Measurements from ENCODE around the gene SIAH2. TPM values are rescaled to one million over a fixed set of nuclear protein-coding genes. Genes with fewer than 3 reads are reported as not detected.

The SIAH2 gene
- total and polyA plus RNA-seq, 9 of the 15 experiments (the other 6 are each of a cell fraction or from before 2014, with no cell fraction given): 4.8 to 39.0 (median 29.9) TPM

DNA sequence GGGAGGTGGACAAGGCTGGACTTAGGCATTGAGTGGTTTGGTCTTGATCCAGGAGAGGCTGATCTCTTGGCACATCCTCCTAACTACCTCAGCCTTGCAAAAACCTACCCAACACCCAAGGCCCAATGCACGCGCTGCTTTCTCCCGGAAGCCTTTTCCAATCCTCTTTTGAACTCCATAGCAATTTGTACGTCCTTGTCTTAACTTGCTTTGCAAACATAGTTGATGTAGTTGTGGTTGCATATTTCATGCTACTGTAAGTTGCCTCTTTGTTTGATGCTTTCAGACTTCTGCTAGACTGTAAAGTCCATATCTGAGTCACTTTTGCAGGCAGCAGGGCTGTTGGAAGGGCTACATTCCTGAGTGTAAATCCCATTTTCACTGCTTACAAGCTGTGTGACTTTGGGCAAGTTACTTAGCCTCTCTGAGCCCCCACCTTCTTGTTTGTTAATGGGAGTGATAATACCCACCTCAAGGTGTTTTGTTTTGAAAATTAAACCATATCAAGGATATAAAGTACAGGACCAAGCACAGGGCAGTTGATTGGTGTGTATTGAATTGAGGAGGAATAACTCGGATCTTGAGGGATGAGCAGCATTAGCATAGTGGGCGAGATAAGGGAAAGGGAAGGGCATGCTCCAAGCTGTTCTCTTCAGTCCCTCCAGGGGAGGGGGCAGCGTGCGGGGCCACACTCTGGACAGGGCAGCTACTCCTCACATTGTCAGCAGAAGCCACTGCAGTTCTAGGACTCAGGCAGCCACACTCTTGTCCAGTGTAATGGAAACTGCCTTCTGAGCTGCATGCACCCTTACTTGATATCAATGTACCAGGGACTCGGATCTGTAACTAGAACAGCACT lies 28.8 kb downstream of the SIAH2 start (continued):
- TF ChIP-seq, protein P1, sequence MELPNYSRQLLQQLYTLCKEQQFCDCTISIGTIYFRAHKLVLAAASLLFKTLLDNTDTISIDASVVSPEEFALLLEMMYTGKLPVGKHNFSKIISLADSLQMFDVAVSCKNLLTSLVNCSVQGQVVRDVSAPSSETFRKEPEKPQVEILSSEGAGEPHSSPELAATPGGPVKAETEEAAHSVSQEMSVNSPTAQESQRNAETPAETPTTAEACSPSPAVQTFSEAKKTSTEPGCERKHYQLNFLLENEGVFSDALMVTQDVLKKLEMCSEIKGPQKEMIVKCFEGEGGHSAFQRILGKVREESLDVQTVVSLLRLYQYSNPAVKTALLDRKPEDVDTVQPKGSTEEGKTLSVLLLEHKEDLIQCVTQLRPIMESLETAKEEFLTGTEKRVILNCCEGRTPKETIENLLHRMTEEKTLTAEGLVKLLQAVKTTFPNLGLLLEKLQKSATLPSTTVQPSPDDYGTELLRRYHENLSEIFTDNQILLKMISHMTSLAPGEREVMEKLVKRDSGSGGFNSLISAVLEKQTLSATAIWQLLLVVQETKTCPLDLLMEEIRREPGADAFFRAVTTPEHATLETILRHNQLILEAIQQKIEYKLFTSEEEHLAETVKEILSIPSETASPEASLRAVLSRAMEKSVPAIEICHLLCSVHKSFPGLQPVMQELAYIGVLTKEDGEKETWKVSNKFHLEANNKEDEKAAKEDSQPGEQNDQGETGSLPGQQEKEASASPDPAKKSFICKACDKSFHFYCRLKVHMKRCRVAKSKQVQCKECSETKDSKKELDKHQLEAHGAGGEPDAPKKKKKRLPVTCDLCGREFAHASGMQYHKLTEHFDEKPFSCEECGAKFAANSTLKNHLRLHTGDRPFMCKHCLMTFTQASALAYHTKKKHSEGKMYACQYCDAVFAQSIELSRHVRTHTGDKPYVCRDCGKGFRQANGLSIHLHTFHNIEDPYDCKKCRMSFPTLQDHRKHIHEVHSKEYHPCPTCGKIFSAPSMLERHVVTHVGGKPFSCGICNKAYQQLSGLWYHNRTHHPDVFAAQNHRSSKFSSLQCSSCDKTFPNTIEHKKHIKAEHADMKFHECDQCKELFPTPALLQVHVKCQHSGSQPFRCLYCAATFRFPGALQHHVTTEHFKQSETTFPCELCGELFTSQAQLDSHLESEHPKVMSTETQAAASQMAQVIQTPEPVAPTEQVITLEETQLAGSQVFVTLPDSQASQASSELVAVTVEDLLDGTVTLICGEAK (IDR thresholded peaks at IDR 0.05): 0 out of 2 replicates have a peak, but pooled peaks have one; percentile 25
- TF ChIP-seq, protein P1 (CRISPR knock-in tag; IDR thresholded peaks at IDR 0.05): no peak
- TF ChIP-seq ZNF583 (CRISPR knock-in tag; IDR thresholded peaks at IDR 0.05): no peak
- TF ChIP-seq KLF16 (IDR thresholded peaks at IDR 0.05): 0 out of 2 replicates have a peak, but pooled peaks have one; percentile 14
- TF ChIP-seq ZNF12 (CRISPR knock-in tag; IDR thresholded peaks at IDR 0.05): no peak; the same call in 1 of the 2 replicates
